ENCODE data around the gene ZFHX3.
"Not testable (repeated sequence)": the region's sequence is repeated elsewhere in the genome, so short reads cannot be mapped to it uniquely, and the experiment has no call there.

ZFHX3 gene

GRCh38 chr16:73047536-73048291, at the start of gene ZFHX3:
TSS of gene ZFHX3 (minus strand) at chr16:73048128. CDS start at chr16:72960145, 87,983 bp downstream.
- DNase-seq (ENCODE audit: low read depth): no peak

- DNase-seq (ENCODE audit: low read depth): no peak
These were observed 48.6 kb upstream of the ZFHX3 start for GRCh38 chr16:73096510-73096909.

- DNase-seq (ENCODE audit: low read depth): no peak
These were observed 48.0 kb upstream of the ZFHX3 start for GRCh38 chr16:73095885-73096421.

GRCh38 chr16:73095142-73095820, 47.4 kb upstream of the ZFHX3 start:
- no peak for DNase-seq (ENCODE audit: low read depth)

- no peak for DNase-seq (ENCODE audit: low read depth)
These were observed 46.4 kb upstream of the ZFHX3 start for GRCh38 chr16:73094371-73094770.

GRCh38 chr16:73093146-73094144, 45.5 kb upstream of the ZFHX3 start:
- no peak for DNase-seq (ENCODE audit: low read depth)

GRCh38 chr16:73092236-73092781, 44.4 kb upstream of the ZFHX3 start:
- no peak for DNase-seq (ENCODE audit: low read depth)

GRCh38 chr16:73091174-73091573, 43.2 kb upstream of the ZFHX3 start:
- no peak for DNase-seq (ENCODE audit: low read depth)

- no peak for DNase-seq (ENCODE audit: low read depth)
These were observed 41.5 kb upstream of the ZFHX3 start for GRCh38 chr16:73089420-73089819.

GRCh38 chr16:73086108-73086507, 38.2 kb upstream of the ZFHX3 start:
- DNase-seq (ENCODE audit: low read depth): no peak

GRCh38 chr16:73083271-73083670, 35.3 kb upstream of the ZFHX3 start:
- DNase-seq (ENCODE audit: low read depth): no peak

GRCh38 chr16:73082634-73083051, 34.7 kb upstream of the ZFHX3 start:
- not testable (repeated sequence) for DNase-seq (ENCODE audit: low read depth)

GRCh38 chr16:73080931-73081330, 33.0 kb upstream of the ZFHX3 start:
- DNase-seq (ENCODE audit: low read depth): no peak

GRCh38 chr16:73076324-73076810, 28.4 kb upstream of the ZFHX3 start:
- DNase-seq (ENCODE audit: low read depth): no peak

GRCh38 chr16:73074382-73074781, 26.5 kb upstream of the ZFHX3 start:
- no peak for DNase-seq (ENCODE audit: low read depth)

- not testable (repeated sequence) for DNase-seq (ENCODE audit: low read depth)
These were observed 24.1 kb upstream of the ZFHX3 start for GRCh38 chr16:73072051-73072450.

- no peak for DNase-seq (ENCODE audit: low read depth)
These were observed 23.4 kb upstream of the ZFHX3 start for GRCh38 chr16:73071131-73071940.

GRCh38 chr16:73069581-73070262, 21.8 kb upstream of the ZFHX3 start:
- DNase-seq (ENCODE audit: low read depth): no peak

- DNase-seq (ENCODE audit: low read depth): no peak
These were observed 20.8 kb upstream of the ZFHX3 start for GRCh38 chr16:73068541-73069401.

Measured in stimulated activated CD8-positive, alpha-beta memory T cell treated with anti-CD3 and anti-CD28 coated beads, Interleukin-15, amount 100 ng/mL, for 24 hours (primary cell).